ENCODE results near the gene UEVLD.

UEVLD gene

DNA sequence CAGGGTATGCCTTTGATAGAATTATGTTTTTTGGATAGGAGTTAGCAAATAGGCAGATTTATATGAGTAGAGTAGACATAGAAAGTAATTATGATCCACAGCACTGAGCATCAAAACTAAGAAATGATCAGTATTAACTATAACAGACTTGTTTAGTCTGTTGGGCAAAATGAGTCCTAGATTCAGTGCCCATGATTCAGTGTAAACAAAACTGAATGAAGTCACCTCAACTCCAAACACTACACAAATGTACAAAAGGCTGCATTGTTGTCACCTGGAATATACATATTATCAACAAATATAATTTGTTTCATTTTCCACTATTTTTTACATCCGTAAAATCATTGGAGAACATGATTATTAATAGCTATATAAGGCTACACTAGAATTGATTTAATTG, 6.7 kb downstream of the UEVLD start:
- no peak for DNase-seq (ENCODE audit: low read depth in 2 of 2)

DNA sequence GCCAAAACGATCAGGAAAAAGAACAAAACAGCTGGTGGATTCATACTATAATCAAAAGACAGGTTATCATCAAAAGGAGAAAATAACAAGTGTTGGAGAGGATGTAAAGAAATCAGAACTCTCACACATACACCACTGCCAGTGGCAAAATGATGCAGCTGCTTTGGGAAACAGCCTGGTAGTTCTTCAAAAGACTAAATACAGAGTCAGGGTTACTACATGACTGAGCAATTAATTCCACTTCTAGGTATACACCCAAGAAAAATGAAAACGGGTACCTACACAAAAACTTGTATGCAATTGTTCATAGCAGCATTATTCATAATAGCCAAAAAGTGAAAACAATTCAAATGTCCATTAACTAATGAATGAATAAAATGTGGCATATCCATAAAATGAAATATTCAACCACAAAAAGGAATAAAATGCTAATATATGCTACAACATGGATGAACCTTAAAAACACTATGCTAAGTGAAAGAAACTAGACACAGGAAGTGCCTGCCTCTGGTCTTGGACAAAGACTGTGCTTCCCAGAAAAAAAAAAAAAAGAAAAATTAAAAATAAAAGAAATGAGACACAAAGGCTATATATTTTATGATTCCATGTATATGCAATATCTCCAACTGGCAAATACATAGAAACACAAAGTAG, 8.3 kb downstream of the UEVLD start:
- no peak for DNase-seq (ENCODE audit: low read depth in 2 of 2)

DNA sequence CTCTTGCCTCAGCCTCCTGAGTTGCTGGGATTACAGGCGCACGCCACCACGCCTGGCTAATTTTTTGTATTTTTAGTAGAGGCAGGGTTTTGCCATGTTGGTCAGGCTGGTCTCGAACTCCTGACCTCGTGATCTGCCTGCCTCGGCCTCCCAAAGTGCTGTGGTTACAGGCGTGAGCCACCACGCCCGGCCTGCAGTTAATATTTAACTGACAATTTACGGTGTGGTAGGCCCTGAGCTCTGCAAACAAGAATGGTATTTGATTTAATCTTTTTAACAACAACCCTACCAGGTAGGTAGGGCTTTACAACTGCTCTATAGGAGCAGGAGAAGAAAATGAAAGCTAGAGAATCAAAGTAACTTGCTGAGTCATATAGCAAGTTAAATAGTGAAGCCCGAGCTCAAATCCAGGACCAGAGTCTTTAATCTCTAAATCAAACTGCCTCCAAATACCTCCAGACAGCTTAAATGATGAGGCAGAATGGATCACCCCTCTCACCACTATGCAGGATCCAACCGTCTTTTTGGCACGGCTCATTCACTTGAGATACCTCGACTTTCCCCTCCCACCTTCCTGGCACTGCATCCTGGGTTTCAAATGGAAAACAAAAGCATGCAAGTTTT, 9.4 kb downstream of the UEVLD start:
- DNase-seq (ENCODE audit: low read depth in 2 of 2): no peak

DNA sequence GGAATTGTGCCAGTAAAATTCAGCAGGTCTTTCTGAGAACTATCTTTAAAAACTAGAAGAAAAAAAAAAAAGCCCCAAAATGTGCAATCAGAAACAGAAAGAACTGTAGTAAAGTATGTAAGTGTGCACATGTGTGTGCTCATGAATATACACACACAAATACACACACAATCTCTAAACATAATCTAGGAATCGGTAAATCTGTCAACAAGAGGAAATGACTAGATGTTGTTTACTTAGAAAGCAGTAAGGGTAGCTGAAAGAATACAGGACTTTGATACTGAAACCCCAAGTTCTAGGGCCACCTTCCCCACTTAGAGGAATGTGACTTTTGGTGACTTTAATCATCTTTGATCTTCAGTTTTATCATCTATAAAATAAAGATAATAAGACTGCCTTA, 13.2 kb downstream of the UEVLD start:
- no peak for DNase-seq (ENCODE audit: low read depth in 2 of 2)

DNA sequence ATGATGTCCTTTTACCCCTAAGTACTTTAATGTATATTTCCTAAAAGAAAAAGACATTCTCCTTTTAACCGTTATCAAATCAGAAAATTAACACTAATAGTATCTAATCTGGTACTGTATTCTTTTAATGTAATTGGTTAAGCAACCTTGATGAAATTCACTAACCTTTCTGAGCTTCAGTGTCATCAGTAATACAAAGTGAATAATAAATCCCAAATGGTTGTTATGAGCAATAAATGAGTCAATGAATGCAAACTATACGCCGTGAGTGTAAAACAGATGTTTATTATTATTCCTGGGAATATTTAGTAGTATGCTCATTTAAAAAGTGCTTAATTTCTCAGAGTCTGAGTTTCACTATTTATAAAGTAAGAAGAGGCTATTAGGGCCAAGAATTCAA, 21.5 kb downstream of the UEVLD start:
- no peak for DNase-seq (ENCODE audit: low read depth in 2 of 2)

DNA sequence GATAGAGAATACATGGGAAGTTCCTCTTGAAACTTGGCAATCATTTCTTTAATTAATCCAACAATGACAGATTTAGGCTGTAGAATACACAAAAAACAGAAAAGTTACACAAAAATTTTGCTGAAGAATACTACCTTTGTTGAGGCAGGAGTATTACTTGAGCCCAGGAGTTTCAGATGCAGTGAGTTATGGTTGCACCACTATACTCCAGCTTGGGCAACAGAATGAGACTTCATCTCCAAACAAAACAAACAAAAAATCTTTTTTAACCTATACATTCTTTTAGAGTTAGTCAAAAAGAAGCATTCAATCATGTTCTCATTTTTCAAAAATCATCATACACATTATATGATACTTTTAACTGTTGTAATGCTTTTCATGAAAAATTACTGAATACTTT, 22.1 kb downstream of the UEVLD start:
- DNase-seq (ENCODE audit: low read depth in 2 of 2): no peak

DNA sequence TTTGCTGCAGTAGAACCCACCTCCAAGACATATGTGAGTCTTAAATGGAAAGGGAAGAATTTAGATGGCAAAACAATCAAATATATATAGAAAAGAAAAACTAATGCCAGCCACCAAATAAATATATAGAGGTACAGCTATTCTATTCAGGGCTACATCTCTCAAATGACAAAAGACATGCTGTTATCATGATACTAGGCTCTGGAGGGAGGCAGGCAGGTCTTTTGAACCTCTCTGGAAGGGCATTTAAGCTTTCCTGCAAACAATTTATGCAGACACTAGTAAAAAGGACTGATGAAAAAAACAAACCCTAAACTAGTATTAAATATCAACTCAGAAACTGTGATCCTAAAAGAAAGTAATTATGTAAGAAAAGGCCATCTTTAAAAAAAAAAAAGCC, 24.4 kb downstream of the UEVLD start:
- no peak for DNase-seq (ENCODE audit: low read depth in 2 of 2)

DNA sequence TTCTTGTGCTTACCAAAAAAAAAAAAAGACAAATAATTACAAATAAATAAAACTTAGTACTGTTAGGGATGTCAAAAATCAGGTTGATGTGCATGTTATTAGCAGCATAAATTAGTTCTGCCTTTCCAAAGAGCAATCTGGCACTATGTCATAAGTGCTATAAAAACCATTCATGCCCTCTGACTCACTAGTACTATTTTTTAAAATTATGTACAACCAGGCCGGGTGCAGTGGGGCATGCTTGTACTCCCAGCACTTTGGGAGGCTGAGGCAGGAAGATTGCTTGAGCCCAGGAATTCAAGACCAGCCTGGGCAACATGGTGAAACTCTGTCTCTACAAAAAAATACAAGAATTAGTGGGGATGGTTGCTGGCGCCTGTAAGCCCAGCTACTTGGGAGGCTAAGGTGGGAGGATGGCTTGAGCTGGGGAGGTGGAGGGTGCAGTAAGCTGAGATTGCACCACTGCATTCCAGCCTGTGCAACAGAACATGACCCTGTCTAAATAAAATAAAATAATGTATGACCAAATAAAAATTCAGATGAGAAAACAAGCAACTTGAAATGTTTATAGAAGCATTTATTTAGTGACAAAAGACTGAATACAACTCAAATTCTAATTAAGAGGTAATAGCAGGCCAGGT, 25.3 kb downstream of the UEVLD start:
- no peak for DNase-seq (ENCODE audit: low read depth in 2 of 2)

DNA sequence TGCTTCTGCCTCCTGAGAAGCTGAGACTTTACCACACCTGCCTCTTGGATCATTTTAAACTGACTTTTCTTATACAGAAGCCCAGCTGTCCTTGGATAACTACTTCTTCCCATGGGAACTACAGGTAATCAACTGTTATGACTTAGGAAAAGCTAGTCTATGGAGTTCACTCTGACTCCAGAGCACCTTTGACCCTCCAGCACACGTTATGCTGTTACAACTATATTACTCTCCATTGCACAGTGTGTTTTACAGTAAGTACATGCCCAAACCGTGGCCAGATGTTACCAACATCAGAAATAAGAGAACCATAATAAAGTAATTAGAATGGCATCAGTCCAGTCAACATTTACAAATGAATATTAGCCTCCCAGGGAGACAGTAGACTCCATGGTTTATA, 40.5 kb downstream of the UEVLD start:
- no peak for DNase-seq (ENCODE audit: low read depth in 2 of 2)

DNA sequence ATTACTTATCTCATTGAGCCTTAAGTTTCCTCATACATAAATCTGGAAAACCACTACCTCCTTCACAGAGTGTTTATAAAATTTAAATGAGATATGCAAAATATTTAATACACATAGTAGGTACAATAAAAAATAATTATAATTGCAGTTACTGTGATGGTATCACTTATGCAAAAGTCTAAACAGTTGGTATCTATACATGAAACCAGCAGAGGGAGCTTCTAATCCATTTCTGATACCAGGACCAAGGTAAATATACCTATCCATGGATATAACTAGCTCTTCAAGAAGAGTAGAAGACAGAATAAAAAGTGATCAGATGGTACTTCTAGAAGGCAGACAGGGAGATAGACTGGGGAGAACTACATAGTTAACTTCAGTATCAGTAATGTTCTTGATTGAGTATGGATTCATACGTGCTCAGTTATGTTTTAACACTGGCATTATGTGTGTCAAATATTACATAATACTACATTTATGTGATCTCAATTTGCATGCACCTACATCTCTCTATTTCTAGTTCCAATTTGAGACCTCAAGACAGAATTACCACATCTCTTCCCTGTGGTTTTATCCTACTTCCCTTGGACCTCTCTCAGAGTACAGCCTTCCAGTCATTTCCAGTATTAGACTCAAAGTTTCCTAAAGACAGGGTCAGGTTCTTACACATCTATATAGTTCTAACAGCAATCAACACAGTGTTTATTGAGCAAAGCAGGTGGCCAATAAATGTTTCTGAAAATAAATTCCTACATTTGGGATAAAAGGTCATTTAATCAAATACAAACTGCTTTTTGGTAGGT, 48.1 kb downstream of the UEVLD start:
- DNase-seq (ENCODE audit: low read depth in 2 of 2): no peak

DNA sequence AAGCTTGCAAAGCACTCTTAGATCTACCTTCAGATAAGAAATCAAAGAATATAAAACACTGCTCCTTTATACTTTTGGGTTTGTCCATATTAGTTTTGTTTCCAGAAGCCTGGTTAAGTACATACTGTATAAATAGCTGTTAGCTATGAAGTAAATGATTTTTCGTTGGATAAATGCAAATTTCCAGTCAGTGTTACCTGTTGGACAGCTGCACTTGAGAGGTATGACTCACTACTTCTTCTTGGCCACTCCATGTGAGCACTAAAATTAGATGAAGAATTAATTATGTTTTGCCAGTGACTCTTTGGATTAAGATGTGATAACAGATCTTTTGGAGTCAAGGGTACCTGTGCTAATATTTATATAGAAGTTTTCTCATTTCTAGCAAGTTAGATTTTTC, 52.3 kb downstream of the UEVLD start:
- DNase-seq (ENCODE audit: low read depth in 2 of 2): no peak

DNA sequence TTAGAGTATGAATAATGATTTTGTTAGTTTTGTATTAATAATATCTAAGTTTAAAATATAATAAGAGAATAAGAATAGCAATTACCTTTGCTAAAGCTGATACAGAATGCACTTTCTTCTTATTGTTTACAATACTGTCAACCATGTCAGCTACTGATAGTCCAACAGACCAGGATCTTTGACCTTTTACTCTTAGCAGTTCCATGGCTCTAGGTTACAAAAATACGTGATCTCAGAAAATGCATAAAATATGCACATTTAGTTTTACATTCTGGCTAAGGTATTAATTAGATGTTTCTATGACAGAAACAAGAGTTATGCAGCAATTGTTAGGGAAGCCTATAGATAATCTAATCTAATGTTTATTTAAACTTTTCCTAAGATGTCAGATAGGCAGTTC, 54.3 kb downstream of the UEVLD start:
- DNase-seq (ENCODE audit: low read depth in 2 of 2): no peak

DNA sequence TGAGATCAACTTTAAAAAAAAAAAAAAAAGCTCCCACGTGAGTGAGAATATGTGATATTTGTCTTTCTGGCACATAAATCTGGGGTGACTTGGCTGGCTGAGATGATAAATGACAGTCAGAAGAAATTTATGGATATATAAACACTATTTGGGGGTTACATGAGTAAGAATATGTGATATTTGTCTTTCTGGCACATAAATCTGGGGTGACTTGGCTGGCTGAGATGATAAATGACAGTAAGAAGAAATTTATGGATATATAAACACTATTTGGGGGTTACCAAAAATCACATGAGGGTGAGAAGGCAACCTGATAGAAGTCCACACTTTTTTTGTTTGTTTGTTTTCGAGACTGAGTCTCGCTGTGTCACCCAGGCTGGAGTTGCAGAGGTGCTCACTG, 55.2 kb downstream of the UEVLD start:
- DNase-seq (ENCODE audit: low read depth in 2 of 2): no peak

DNA sequence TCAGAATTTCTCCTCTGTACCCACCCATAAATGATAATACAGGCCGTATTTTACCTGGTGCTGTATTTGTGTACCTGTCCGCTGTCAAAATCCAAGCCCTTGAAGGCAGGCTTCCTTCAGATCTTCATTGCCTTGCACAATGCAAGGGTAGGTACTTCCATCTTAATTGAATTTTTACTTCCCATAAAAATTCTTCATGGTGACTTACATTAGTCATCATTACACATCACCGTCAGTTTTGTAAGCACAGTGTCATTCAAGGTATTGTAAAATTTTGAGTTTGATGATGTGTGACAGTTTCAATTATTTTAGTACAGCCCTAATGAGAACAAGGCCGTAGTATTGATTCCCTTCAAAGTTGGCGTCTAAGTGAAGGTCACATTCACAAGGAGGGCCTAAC, 61.0 kb downstream of the UEVLD start:
- DNase-seq (ENCODE audit: low read depth in 2 of 2): no peak

DNA sequence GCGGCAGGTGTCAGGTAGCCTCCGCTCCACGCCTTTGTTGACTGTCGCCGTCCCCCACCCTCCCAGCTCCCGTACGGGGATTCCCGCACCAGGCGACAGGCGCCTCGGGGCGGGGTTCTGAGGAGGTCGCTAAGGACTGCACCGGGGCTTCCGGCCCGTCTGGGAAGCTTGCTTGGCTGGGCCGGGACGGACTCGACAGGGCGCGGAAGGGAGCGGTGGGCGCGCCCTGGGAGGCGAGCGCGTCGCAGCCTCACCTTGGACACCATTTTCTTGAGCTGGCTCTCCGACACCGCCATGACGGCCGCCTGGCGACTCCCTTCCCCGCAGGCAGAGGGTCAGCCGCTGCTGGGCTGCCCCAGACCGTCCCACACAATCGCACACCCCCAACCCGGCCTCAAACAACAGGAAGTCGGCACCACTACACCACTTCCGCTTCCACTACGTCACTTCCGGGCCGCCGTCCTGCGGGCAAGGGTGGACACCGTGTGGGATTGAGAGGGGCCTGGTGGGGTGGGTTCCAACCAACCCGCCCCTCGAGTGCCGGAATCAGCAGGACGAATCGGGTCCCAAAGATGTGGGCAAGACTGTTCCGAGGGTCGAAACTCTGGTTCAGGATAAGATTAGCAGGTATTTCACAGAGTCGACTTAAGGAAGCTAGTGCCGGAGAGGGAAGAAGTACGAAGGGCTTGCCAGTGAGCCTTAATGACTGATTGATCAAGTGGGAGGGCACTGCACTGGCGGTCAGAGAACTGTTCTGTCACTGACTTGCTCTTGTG, 61.8 kb downstream of the UEVLD start, which contains the start of gene TSG101:
TSS of gene TSG101 (minus strand) at position 422 of the 776 bp plus-strand sequence. CDS start at position 296, 126 bp downstream.
- peak; percentile 88 to 91 for DNase-seq (ENCODE audit: low read depth in 2 of 2)

DNA sequence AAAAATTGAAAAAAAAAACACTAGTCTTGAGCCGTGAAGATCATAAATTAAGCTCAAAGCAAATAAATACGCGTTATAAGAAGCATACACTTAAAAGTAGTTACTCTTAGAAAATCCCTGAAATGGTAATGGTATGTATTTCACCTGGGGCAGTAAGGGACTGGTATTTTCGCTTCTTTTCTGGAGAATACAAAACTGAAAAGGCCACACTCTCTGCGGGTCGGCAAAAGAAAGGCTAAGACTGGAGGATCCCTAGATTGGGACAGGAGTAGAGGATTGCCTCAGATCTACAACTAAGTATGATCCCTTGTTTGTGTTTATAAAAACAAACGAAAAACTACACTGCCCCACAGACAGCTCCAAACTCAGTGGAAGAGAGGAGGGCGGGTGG, 62.4 kb downstream of the UEVLD start:
- DNase-seq (ENCODE audit: low read depth in 2 of 2): no peak

DNA sequence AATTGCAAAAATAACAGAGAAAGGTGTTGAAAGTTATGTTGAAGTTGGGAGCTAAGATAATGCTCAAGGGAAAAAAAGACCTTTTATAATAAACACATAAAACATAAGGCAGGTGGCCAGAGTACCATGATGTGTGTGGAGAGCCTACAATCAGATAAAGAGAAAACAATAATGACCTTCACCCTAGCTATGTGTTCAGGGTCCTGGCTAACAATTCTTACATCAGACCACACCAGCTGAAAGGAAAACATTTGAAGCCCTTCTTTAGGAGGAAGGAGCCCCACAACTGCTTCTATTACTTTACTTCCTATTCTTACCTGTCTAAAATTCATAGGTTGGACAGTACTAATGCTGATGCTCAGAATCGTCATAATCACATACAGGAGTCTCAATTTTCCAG, 64.3 kb downstream of the UEVLD start:
- no peak for DNase-seq (ENCODE audit: low read depth in 2 of 2)

DNA sequence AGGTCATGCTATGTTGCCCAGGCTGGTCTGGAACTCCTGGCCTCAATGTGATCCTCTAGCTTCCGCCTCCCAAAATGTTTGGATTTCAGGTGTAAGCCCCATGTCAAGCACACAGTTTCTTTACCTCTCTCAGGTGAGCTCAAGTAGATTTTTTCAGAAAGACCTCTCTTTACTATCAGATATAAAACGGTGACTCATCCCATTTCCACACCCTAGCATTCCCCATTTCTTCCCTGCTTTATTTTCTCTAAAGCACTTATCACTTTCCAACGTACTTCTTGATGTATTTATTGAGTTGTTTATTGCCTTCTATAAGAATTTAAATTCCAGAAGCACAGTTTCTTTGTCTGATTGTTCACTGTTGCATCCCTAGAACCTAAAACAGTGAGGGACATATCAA, 65.5 kb downstream of the UEVLD start:
- no peak for DNase-seq (ENCODE audit: low read depth in 2 of 2)

DNA sequence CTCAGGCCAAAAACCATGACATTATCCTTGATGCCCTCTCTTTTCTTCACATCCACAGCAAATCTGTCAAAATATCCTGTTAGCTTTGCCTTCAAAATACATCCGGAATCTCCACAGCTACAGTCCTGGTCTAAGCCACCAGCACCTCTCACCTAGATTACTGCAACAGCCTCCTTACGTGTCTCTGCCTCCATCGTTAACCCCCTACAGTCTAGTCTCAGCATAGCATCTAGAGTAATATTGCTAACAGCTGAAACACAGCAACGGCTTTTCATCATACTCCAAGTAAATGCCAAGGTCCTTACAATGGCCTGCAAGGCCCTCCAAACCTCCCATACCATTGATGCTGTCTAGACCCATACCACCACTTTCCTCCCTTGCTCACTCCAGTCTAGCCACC, 66.1 kb downstream of the UEVLD start:
- no peak for DNase-seq (ENCODE audit: low read depth in 2 of 2)

DNA sequence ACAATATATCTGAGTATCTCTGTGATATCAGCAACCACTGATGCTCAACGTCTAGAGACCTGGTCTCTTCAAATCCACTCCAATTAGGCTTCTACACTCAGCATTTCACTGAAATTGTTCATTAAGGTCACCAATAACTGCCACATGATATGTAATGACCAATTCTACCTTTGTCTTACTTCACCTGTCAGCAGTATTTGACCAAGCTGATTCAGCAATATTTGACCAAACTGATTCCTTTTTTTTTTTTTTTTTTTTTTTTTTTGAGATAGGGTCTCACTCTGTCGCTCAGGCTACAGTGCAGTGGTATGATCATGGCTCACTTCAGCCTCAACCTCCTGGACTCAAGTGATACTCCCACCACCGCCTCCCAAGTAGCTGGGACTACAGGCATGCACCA, 67.4 kb downstream of the UEVLD start:
- no peak for DNase-seq (ENCODE audit: low read depth in 2 of 2)

DNA sequence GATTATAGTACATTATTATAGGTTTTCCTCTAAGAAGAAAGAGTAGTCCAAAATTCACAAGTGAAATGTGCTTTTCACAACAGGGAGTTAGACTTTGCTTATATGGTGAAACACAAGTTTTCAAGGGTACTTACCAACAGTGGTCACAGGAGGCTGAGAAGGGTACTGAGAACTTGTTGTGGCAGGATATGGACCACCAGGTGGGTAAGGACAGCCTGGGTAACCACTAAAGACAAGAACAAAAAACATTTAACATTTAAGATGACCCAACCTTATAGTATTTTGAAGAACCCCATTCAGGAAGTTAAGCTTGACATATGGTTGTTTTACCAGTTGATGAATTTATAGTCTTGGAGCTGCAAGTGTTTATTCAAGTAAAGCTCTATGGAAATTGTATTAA, 86.2 kb downstream of the UEVLD start:
- no peak for DNase-seq (ENCODE audit: low read depth in 2 of 2)

DNA sequence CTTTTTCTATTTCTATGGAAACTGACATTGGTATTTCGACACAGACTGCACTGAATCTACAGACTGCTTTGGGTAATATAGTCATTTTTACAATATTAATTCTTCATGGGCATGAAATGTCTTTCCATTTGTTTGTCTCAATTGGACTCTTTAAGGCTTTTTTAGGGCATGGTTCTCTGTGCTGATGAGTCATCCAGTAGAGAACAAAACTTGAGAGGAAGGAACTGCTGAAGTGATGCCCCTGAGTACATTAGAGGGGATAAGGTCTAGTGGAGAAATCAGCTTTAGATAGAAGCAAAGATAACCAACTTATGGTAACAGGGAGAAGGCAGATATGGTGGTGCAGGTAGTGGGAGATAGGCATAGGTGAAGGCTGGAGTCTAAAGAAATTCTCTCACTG, 86.9 kb downstream of the UEVLD start:
- no peak for DNase-seq (ENCODE audit: low read depth in 2 of 2)

Measured in stimulated activated CD8-positive, alpha-beta memory T cell treated with anti-CD3 and anti-CD28 coated beads, Interleukin-7, amount 100 ng/mL, for 1 hour (primary cell).